ENCODE results near the gene VWA1. TPM values are rescaled to one million over a fixed set of nuclear protein-coding genes. Genes with fewer than 3 reads are reported as not detected.

Gene VWA1
- total RNA-seq, 1 donor from 2014 or later = 44.5 TPM

- Mint-ChIP-seq H3K4me3 (no peak overlapping the region), H3K36me3 (peaks cover 25% of the 10 kb centered on the region), H3K27ac (no peak overlapping the region), H3K4me1 (ENCODE audit: unreplicated experiment) (no peaks in the 10 kb centered on the region), H3K27me3 (no peaks in the 10 kb centered on the region), H3K9me3 (no peaks in the 10 kb centered on the region)
- no peak for DNase-seq (ENCODE audit: extremely low spot score, unreplicated experiment)
- TF ChIP-seq CTCF (conservative IDR thresholded peaks at IDR 0.05) = no peak
These were observed 54.4 kb downstream of the VWA1 start for GRCh38 chr1:1489861-1490260.

GRCh38 chr1:1490633-1491230, 55.2 kb downstream of the VWA1 start:
- H3K27ac Mint-ChIP-seq = no peak overlapping the region
- no peak for DNase-seq (ENCODE audit: extremely low spot score, unreplicated experiment)
- peaks cover 25% of the 10 kb centered on the region for H3K36me3 Mint-ChIP-seq
- no peaks in the 10 kb centered on the region for H3K9me3 Mint-ChIP-seq
- H3K27me3 Mint-ChIP-seq = no peaks in the 10 kb centered on the region
- TF ChIP-seq CTCF (conservative IDR thresholded peaks at IDR 0.05) = no peak
- H3K4me1 Mint-ChIP-seq (ENCODE audit: unreplicated experiment) = no peaks in the 10 kb centered on the region
- no peak overlapping the region for H3K4me3 Mint-ChIP-seq

GRCh38 chr1:1491601-1492000, 56.1 kb downstream of the VWA1 start:
- Mint-ChIP-seq H3K27me3 (no peaks in the 10 kb centered on the region), H3K9me3 (no peaks in the 10 kb centered on the region), H3K27ac (no peak overlapping the region), H3K4me1 (ENCODE audit: unreplicated experiment) (no peaks in the 10 kb centered on the region), H3K36me3 (peaks cover 25% of the 10 kb centered on the region), H3K4me3 (no peak overlapping the region)
- DNase-seq (ENCODE audit: extremely low spot score, unreplicated experiment) = no peak
- TF ChIP-seq CTCF (conservative IDR thresholded peaks at IDR 0.05) = no peak

Other genes starting within 250 kb of the VWA1 start
- gene TNFRSF18, start 229.1 kb upstream of the VWA1 start, total RNA-seq (ENCODE audit: low replicate concordance) = 0.38 TPM in 1 of 2 replicates, not detected in the other
- gene TNFRSF4, start 221.5 kb upstream of the VWA1 start, total RNA-seq (ENCODE audit: low replicate concordance) = 0.31 TPM in 1 of 2 replicates, not detected in the other
- 116 and 136 TPM in 2 replicates for gene SDF4, start 203.7 kb upstream of the VWA1 start, total RNA-seq (ENCODE audit: low replicate concordance)
- gene B3GALT6, start 203.5 kb upstream of the VWA1 start, total RNA-seq (ENCODE audit: low replicate concordance) = 19.5 and 30.2 TPM in 2 replicates
- 2.5 TPM in 2 replicates for gene C1QTNF12, start 189.0 kb upstream of the VWA1 start, total RNA-seq (ENCODE audit: low replicate concordance)
- gene UBE2J2, start 161.8 kb upstream of the VWA1 start, total RNA-seq (ENCODE audit: low replicate concordance) = 56.5 and 73.8 TPM in 2 replicates
- gene SCNN1D, start 155.3 kb upstream of the VWA1 start, total RNA-seq (ENCODE audit: low replicate concordance) = 2.7 and 13.5 TPM in 2 replicates
- 93.9 and 103 TPM in 2 replicates for gene ACAP3, start 127.8 kb upstream of the VWA1 start, total RNA-seq (ENCODE audit: low replicate concordance)
- gene PUSL1, start 127.1 kb upstream of the VWA1 start, total RNA-seq (ENCODE audit: low replicate concordance) = 20.4 and 25.5 TPM in 2 replicates
- 127 and 138 TPM in 2 replicates for gene INTS11, start 111.0 kb upstream of the VWA1 start, total RNA-seq (ENCODE audit: low replicate concordance)
- gene CPTP, start 110.9 kb upstream of the VWA1 start, total RNA-seq (ENCODE audit: low replicate concordance) = 24.2 and 28.5 TPM in 2 replicates
- 0.83 and 0.89 TPM in 2 replicates for gene TAS1R3, start 104.4 kb upstream of the VWA1 start, total RNA-seq (ENCODE audit: low replicate concordance)
- gene DVL1, start 86.3 kb upstream of the VWA1 start, total RNA-seq (ENCODE audit: low replicate concordance) = 62.8 and 63.5 TPM in 2 replicates
- gene MXRA8, start 77.1 kb upstream of the VWA1 start, total RNA-seq (ENCODE audit: low replicate concordance) = 17.6 and 78.1 TPM in 2 replicates
- 122 and 143 TPM in 2 replicates for gene AURKAIP1, start 60.5 kb upstream of the VWA1 start, total RNA-seq (ENCODE audit: low replicate concordance)
- 194 and 298 TPM in 2 replicates for gene CCNL2, start 36.4 kb upstream of the VWA1 start, total RNA-seq (ENCODE audit: low replicate concordance)
- gene MRPL20, start 28.4 kb upstream of the VWA1 start, total RNA-seq (ENCODE audit: low replicate concordance) = 98.9 and 108 TPM in 2 replicates
- 7.6 and 11.1 TPM in 2 replicates for gene ANKRD65, start 14.4 kb upstream of the VWA1 start, total RNA-seq (ENCODE audit: low replicate concordance)
- gene ATAD3C, start 14.0 kb downstream of the VWA1 start, total RNA-seq (ENCODE audit: low replicate concordance) = 1.8 and 2.4 TPM in 2 replicates
- 37.2 and 44.3 TPM in 2 replicates for gene ATAD3B, start 36.1 kb downstream of the VWA1 start, total RNA-seq (ENCODE audit: low replicate concordance)
- 37.8 and 39.8 TPM in 2 replicates for gene ATAD3A, start 76.5 kb downstream of the VWA1 start, total RNA-seq (ENCODE audit: low replicate concordance)
- gene TMEM240, start 104.9 kb downstream of the VWA1 start, total RNA-seq (ENCODE audit: low replicate concordance) = 3.1 and 10.3 TPM in 2 replicates
- gene SSU72, start 139.2 kb downstream of the VWA1 start, total RNA-seq (ENCODE audit: low replicate concordance) = 117 and 126 TPM in 2 replicates
- 8.9 and 9.3 TPM in 2 replicates for gene FNDC10, start 164.4 kb downstream of the VWA1 start, total RNA-seq (ENCODE audit: low replicate concordance)
- 73.6 and 114 TPM in 2 replicates for gene MIB2, start 179.8 kb downstream of the VWA1 start, total RNA-seq (ENCODE audit: low replicate concordance)
- 2.2 and 6.8 TPM in 2 replicates for gene MMP23B, start 196.5 kb downstream of the VWA1 start, total RNA-seq (ENCODE audit: low replicate concordance)
- 21.8 and 26.5 TPM in 2 replicates for gene CDK11B, start 223.3 kb downstream of the VWA1 start, total RNA-seq (ENCODE audit: low replicate concordance)